SK-N-SH treated with all-trans-retinoic acid at 6 μM for 48 hours (cell line): ENCODE results near the gene ESD.

ENCODE experiments used
- ARNTL ChIP-seq: fragments of 450-650 bp; formaldehyde crosslinking; IDR thresholded peaks from 2 replicates; pipeline ENCODE4 v1.5.0; 2020; ENCODE audit warnings: low read depth, mild to moderate bottlenecking, moderate library complexity, borderline replicate concordance
- BACH2 ChIP-seq: fragments of 250-450 bp; sonication (Bioruptor Pico); IDR thresholded peaks from 2 replicates; pipeline ENCODE4 v1.9.0; 2021; ENCODE audit warnings: mild to moderate bottlenecking, borderline replicate concordance
- CSDC2 ChIP-seq: fragments of 250-450 bp; sonication (Bioruptor Pico); IDR thresholded peaks from 2 replicates; pipeline ENCODE4 v1.5.0; 2020; ENCODE audit warnings: mild to moderate bottlenecking, moderate library complexity
- CSRNP3 ChIP-seq: fragments of 250-450 bp; sonication (Bioruptor Pico); IDR thresholded peaks from 2 replicates; pipeline ENCODE4 v1.5.1; 2021; ENCODE audit warnings: mild to moderate bottlenecking, moderate library complexity
- ISL1 ChIP-seq: fragments of 250-450 bp; sonication (Bioruptor Pico); IDR thresholded peaks from 2 replicates; pipeline ENCODE4 v2.1.2; 2022; ENCODE audit warnings: mild to moderate bottlenecking, moderate library complexity
- PATZ1 ChIP-seq: fragments of 250-450 bp; sonication (Bioruptor Pico); IDR thresholded peaks from 2 replicates; pipeline ENCODE4 v1.8.0; 2020; ENCODE audit warnings: mild to moderate bottlenecking, moderate library complexity, borderline replicate concordance
- POU6F1 ChIP-seq: fragments of 250-450 bp; sonication (Bioruptor Pico); IDR thresholded peaks from 2 replicates; pipeline ENCODE4 v1.8.0; 2021; ENCODE audit warnings: low read depth, mild to moderate bottlenecking, moderate library complexity, borderline replicate concordance
- RARB ChIP-seq: fragments of 250-450 bp; sonication (Bioruptor Pico); IDR thresholded peaks from 2 replicates; pipeline ENCODE4 v1.8.0; 2021; ENCODE audit warnings: mild to moderate bottlenecking, moderate library complexity
- TSHZ2 ChIP-seq: fragments of 250-450 bp; sonication (Bioruptor Pico); IDR thresholded peaks from 2 replicates; pipeline ENCODE4 v1.5.0; 2020; ENCODE audit warnings: mild to moderate bottlenecking, moderate library complexity
- ZFP3 ChIP-seq: fragments of 250-450 bp; sonication (Bioruptor Pico); IDR thresholded peaks from 2 replicates; pipeline ENCODE4 v1.5.0; 2020; ENCODE audit warnings: mild to moderate bottlenecking, moderate library complexity

GRCh38 chr13:46736541-46737310 lies 60.2 kb downstream of the ESD start:
- no peak for TF ChIP-seq ARNTL (CRISPR knock-in tag)
- no peak for TF ChIP-seq ISL1 (CRISPR knock-in tag)
- TF ChIP-seq TSHZ2, result no peak
- no peak for TF ChIP-seq CSRNP3
- no peak for TF ChIP-seq ZFP3 (CRISPR knock-in tag)
- TF ChIP-seq RARB (CRISPR knock-in tag), result no peak
- TF ChIP-seq PATZ1 (CRISPR knock-in tag), result no peak
- no peak for TF ChIP-seq BACH2 (CRISPR knock-in tag)
- TF ChIP-seq CSDC2 (CRISPR knock-in tag), result no peak
- no peak for TF ChIP-seq POU6F1 (CRISPR knock-in tag)
